ENCODE results near the gene RRN3. TPM values are rescaled to one million over a fixed set of nuclear protein-coding genes. Genes with fewer than 3 reads are reported as not detected.
"Not testable (repeated sequence)": the region's sequence is repeated elsewhere in the genome, so short reads cannot be mapped to it uniquely, and the experiment has no call there.

RRN3 gene
- total RNA-seq, 1 experiment from 2014 or later: 40.9 TPM

GRCh38 chr16:15025234-15025951, 68.7 kb downstream of the RRN3 start:
- not testable (repeated sequence) for H4K8ac ChIP-seq (replicated peaks; ENCODE audit: insufficient read length, low read depth, low read length); H2BK15ac ChIP-seq (ENCODE audit: low read depth, low read length); H2BK12ac ChIP-seq (ENCODE audit: insufficient read length, low read depth, low read length); H3K23me2 ChIP-seq (ENCODE audit: insufficient read length, low read depth, low read length, poor library complexity, severe bottlenecking); H2BK120ac ChIP-seq (ENCODE audit: low read depth, low read length, poor library complexity, severe bottlenecking); H3K14ac ChIP-seq (ENCODE audit: insufficient read depth, low read length); H3T11ph ChIP-seq (ENCODE audit: low read length); H2BK5ac ChIP-seq (ENCODE audit: insufficient read length, low read length); H3K79me2 ChIP-seq (ENCODE audit: insufficient read depth, low read length); H3K27me3 Mint-ChIP-seq (ENCODE audit: low read depth); H3K4me2 ChIP-seq (ENCODE audit: insufficient read depth, insufficient read length, low read length); H3K18ac ChIP-seq (ENCODE audit: insufficient read length, low read depth, low read length); H3K4me3 Mint-ChIP-seq; H3K27me3 ChIP-seq (ENCODE audit: insufficient read depth, low read length); H3K4ac ChIP-seq (ENCODE audit: low read depth, low read length); H3K79me1 ChIP-seq (ENCODE audit: insufficient read depth, low read depth, low read length, poor library complexity, severe bottlenecking); H2BK20ac ChIP-seq (ENCODE audit: low read depth, low read length, poor library complexity, severe bottlenecking); H3K9me3 ChIP-seq (ENCODE audit: control insufficient read depth, low read depth, low read length); H2AK5ac ChIP-seq (ENCODE audit: insufficient read length, low read length); H4K20me1 ChIP-seq (ENCODE audit: control insufficient read depth, insufficient read depth, insufficient read length); H2AFZ ChIP-seq (ENCODE audit: low read length); H3K9ac ChIP-seq (ENCODE audit: extremely low read depth, insufficient read length, low read length); H4K91ac ChIP-seq (ENCODE audit: insufficient read length, low read depth, low read length); H3K23ac ChIP-seq (ENCODE audit: insufficient read length, low read depth, low read length); H3K4me1 ChIP-seq (ENCODE audit: insufficient read depth, low read length); H3K56ac ChIP-seq (ENCODE audit: insufficient read length, low read depth, low read length); H3K9me3 Mint-ChIP-seq; H3K27ac ChIP-seq (ENCODE audit: insufficient read length, low read depth, low read length); H4K5ac ChIP-seq (ENCODE audit: insufficient read length, low read depth, low read length)
- Mint-ChIP-seq H3K27ac (peak overlapping the region in 2 of 3 experiments; percentile 4 to 52; a peak in 2 of 7 replicates), H3K4me1 (peaks cover 11 to 15% of the 10 kb centered on the region in 2 experiments), H3K36me3 (ENCODE audit: insufficient read depth in 1 of 3, low read depth in 3 of 3) (peaks cover 24 to 73% (median 59%) of the 10 kb centered on the region in 3 experiments)
- no CpG with 5 or more reads among the region's 14 CpGs for WGBS (ENCODE audit: extremely low coverage, insufficient read length, low lambda C conversion rate)
- peak; percentile 15 for DNase-seq

GRCh38 chr16:15024858-15025199, 69.2 kb downstream of the RRN3 start:
- not testable (repeated sequence) for H4K20me1 ChIP-seq (ENCODE audit: control insufficient read depth, insufficient read depth, insufficient read length); H3K23me2 ChIP-seq (ENCODE audit: insufficient read length, low read depth, low read length, poor library complexity, severe bottlenecking); H3K4me2 ChIP-seq (ENCODE audit: insufficient read depth, insufficient read length, low read length); H2BK5ac ChIP-seq (ENCODE audit: insufficient read length, low read length); H3K18ac ChIP-seq (ENCODE audit: insufficient read length, low read depth, low read length); H3K79me2 ChIP-seq (ENCODE audit: insufficient read depth, low read length); H2BK15ac ChIP-seq (ENCODE audit: low read depth, low read length); H3K4ac ChIP-seq (ENCODE audit: low read depth, low read length); H4K8ac ChIP-seq (replicated peaks; ENCODE audit: insufficient read length, low read depth, low read length); H3K4me1 ChIP-seq (ENCODE audit: insufficient read depth, low read length); H3K4me3 Mint-ChIP-seq; H2BK120ac ChIP-seq (ENCODE audit: low read depth, low read length, poor library complexity, severe bottlenecking); H2AFZ ChIP-seq (ENCODE audit: low read length); H4K91ac ChIP-seq (ENCODE audit: insufficient read length, low read depth, low read length); H3K9me3 ChIP-seq (ENCODE audit: control insufficient read depth, low read depth, low read length); H3K9me3 Mint-ChIP-seq; H3K27me3 Mint-ChIP-seq (ENCODE audit: low read depth); DNase-seq; H3K27me3 ChIP-seq (ENCODE audit: insufficient read depth, low read length); H3K79me1 ChIP-seq (ENCODE audit: insufficient read depth, low read depth, low read length, poor library complexity, severe bottlenecking); H2AK5ac ChIP-seq (ENCODE audit: insufficient read length, low read length); H2BK12ac ChIP-seq (ENCODE audit: insufficient read length, low read depth, low read length); H3T11ph ChIP-seq (ENCODE audit: low read length); H3K9ac ChIP-seq (ENCODE audit: extremely low read depth, insufficient read length, low read length); H4K5ac ChIP-seq (ENCODE audit: insufficient read length, low read depth, low read length); H3K14ac ChIP-seq (ENCODE audit: insufficient read depth, low read length); H3K27ac ChIP-seq (ENCODE audit: insufficient read length, low read depth, low read length); H3K27ac Mint-ChIP-seq; H2BK20ac ChIP-seq (ENCODE audit: low read depth, low read length, poor library complexity, severe bottlenecking); H3K23ac ChIP-seq (ENCODE audit: insufficient read length, low read depth, low read length); H3K56ac ChIP-seq (ENCODE audit: insufficient read length, low read depth, low read length)
- peaks cover 24 to 77% (median 58%) of the 10 kb centered on the region in 3 experiments for H3K36me3 Mint-ChIP-seq (ENCODE audit: insufficient read depth in 1 of 3, low read depth in 3 of 3)
- no CpG with 5 or more reads among the region's 1 CpG for WGBS (ENCODE audit: extremely low coverage, insufficient read length, low lambda C conversion rate)
- H3K4me1 Mint-ChIP-seq: peaks cover 11 to 15% of the 10 kb centered on the region in 2 experiments

Measured in H9 (cell line).